ENCODE measurements around the gene PITHD1. TPM values are rescaled to one million over a fixed set of nuclear protein-coding genes. Genes with fewer than 3 reads are reported as not detected.
A peak's percentile ranks its signal among the peaks of the same experiment; 100 is the strongest.
"Not testable (repeated sequence)": the region's sequence is repeated elsewhere in the genome, so short reads cannot be mapped to it uniquely, and the experiment has no call there.

Gene PITHD1
- total RNA-seq, 1 donor from 2014 or later, result 72.5 TPM

GRCh38 chr1:23800400-23801337 lies 22.5 kb downstream of the PITHD1 start, which contains the start of gene GALE:
Gene GALE, minus strand, starts transcription at chr1:23800754. Its CDS starts 1,747 bp downstream, at chr1:23799007.
- Histone ChIP-seq H3K4me3 (peak within 1 kb of the TSS; percentile 83), H3F3A (ENCODE audit: low read depth) (peaks cover 29% of the 10 kb centered on the region), H3K4me1 (peaks cover 8% of the 10 kb centered on the region), H3K27me3 (peaks cover 16% of the 10 kb centered on the region), H2AFZ (replicated peaks) (peak within 1 kb of the TSS; percentile 54), H3K4me2 (peak within 1 kb of the TSS; percentile 79), H3K36me3 (no peaks in the 10 kb centered on the region), H3K9ac (peak within 1 kb of the TSS; percentile 58), H3K27ac (no peak within 1 kb of the TSS), H3K9me3 (ENCODE audit: low read depth) (no peaks in the 10 kb centered on the region), H3K79me2 (ENCODE audit: low read depth) (no peaks in the 10 kb centered on the region), H4K20me1 (ENCODE audit: low read depth) (peaks cover 17% of the 10 kb centered on the region)
- no peaks in the 10 kb centered on the region for H3K9me3 Mint-ChIP-seq
- peaks cover 9% of the 10 kb centered on the region for H3K4me1 Mint-ChIP-seq
- peak within 1 kb of the TSS; percentile 97 for H3K27ac Mint-ChIP-seq
- H3K4me3 Mint-ChIP-seq, result peak within 1 kb of the TSS; percentile 96
- peak; percentile 84 for DNase-seq (ENCODE audit: low spot score)
- TF ChIP-seq EZH2phosphoT487 (IDR thresholded peaks at IDR 0.05) (peak; percentile 53), EZH2 (IDR thresholded peaks at IDR 0.05) (peak; percentile 41)
- TF ChIP-seq, protein P1, sequence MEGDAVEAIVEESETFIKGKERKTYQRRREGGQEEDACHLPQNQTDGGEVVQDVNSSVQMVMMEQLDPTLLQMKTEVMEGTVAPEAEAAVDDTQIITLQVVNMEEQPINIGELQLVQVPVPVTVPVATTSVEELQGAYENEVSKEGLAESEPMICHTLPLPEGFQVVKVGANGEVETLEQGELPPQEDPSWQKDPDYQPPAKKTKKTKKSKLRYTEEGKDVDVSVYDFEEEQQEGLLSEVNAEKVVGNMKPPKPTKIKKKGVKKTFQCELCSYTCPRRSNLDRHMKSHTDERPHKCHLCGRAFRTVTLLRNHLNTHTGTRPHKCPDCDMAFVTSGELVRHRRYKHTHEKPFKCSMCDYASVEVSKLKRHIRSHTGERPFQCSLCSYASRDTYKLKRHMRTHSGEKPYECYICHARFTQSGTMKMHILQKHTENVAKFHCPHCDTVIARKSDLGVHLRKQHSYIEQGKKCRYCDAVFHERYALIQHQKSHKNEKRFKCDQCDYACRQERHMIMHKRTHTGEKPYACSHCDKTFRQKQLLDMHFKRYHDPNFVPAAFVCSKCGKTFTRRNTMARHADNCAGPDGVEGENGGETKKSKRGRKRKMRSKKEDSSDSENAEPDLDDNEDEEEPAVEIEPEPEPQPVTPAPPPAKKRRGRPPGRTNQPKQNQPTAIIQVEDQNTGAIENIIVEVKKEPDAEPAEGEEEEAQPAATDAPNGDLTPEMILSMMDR (IDR thresholded peaks at IDR 0.05), result no peak
- peaks cover 6% of the 10 kb centered on the region for H3K27me3 Mint-ChIP-seq (ENCODE audit: insufficient read depth, low read depth)
- H3K36me3 Mint-ChIP-seq, result no peaks in the 10 kb centered on the region

- TF ChIP-seq, protein P1 (IDR thresholded peaks at IDR 0.05), result no peak
- TF ChIP-seq EZH2 (IDR thresholded peaks at IDR 0.05), result peak; percentile 35
- TF ChIP-seq EZH2phosphoT487 (IDR thresholded peaks at IDR 0.05), result no peak
- Mint-ChIP-seq H3K27me3 (ENCODE audit: insufficient read depth, low read depth) (peaks cover 6% of the 10 kb centered on the region), H3K9me3 (no peaks in the 10 kb centered on the region), H3K4me3 (peak overlapping the region; percentile 96), H3K36me3 (no peaks in the 10 kb centered on the region), H3K4me1 (peaks cover 9% of the 10 kb centered on the region), H3K27ac (peak overlapping the region; percentile 11)
- Histone ChIP-seq H3K4me1 (peaks cover 8% of the 10 kb centered on the region), H4K20me1 (ENCODE audit: low read depth) (peaks cover 17% of the 10 kb centered on the region), H3K4me3 (peak overlapping the region; percentile 83), H2AFZ (replicated peaks) (no peak overlapping the region), H3K27ac (no peak overlapping the region), H3K9ac (no peak overlapping the region), H3K4me2 (peak overlapping the region; percentile 79), H3K9me3 (ENCODE audit: low read depth) (no peaks in the 10 kb centered on the region), H3K36me3 (no peaks in the 10 kb centered on the region), H3K27me3 (peaks cover 16% of the 10 kb centered on the region), H3F3A (ENCODE audit: low read depth) (peaks cover 29% of the 10 kb centered on the region), H3K79me2 (ENCODE audit: low read depth) (no peaks in the 10 kb centered on the region)
- no peak for DNase-seq (ENCODE audit: low spot score)
Measured at GRCh38 chr1:23801338-23801748, 23.1 kb downstream of the PITHD1 start.

- peak overlapping the region; percentile 96 for H3K4me3 Mint-ChIP-seq
Measured at GRCh38 chr1:23801876-23802275, 23.7 kb downstream of the PITHD1 start.

DNA sequence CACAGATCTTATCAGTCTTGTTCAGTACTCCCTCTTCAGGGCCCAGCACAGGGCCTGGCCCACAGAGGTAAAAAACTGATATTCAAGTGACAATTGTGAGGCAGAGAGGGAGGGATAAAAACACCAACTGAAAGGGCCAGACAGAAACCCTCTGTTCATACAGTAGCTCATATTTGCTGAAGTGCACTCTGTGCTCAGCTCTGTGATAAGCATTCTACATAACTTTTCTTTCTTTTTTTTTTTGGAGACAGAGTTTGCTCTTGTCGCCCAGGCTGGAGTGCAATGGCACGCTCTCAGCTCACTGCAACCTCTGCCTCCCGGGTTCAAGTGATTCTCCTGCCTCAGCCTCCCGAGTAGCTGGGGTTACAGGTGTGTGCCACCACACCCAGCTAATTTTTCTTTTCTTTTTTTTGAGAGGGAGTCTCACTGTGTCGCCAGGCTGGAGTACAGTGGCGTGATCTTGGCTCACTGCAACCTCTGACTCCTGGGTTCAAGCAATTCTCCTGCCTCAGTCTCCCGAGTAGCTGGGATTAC lies 24.7 kb downstream of the PITHD1 start:
- H3K27ac ChIP-seq; H3K9me3 ChIP-seq (ENCODE audit: low read depth); H3K36me3 ChIP-seq; DNase-seq (ENCODE audit: low spot score); H3K4me1 Mint-ChIP-seq; H3K4me1 ChIP-seq; H3K4me3 ChIP-seq; H2AFZ ChIP-seq (replicated peaks); H3K9ac ChIP-seq; H3K36me3 Mint-ChIP-seq; H3K4me2 ChIP-seq; H3K27ac Mint-ChIP-seq; H3K79me2 ChIP-seq (ENCODE audit: low read depth); H3K9me3 Mint-ChIP-seq; H3K4me3 Mint-ChIP-seq; H3K27me3 Mint-ChIP-seq (ENCODE audit: insufficient read depth, low read depth): not testable (repeated sequence)
- Histone ChIP-seq H4K20me1 (ENCODE audit: low read depth) (peaks cover 14% of the 10 kb centered on the region), H3F3A (ENCODE audit: low read depth) (peaks cover 29% of the 10 kb centered on the region), H3K27me3 (peaks cover 16% of the 10 kb centered on the region)

More at GRCh38 chr1:23801876-23802275, 23.7 kb downstream of the PITHD1 start:
- Histone ChIP-seq H3F3A (ENCODE audit: low read depth) (peaks cover 29% of the 10 kb centered on the region), H3K79me2 (ENCODE audit: low read depth) (no peaks in the 10 kb centered on the region), H3K9me3 (ENCODE audit: low read depth) (no peaks in the 10 kb centered on the region), H3K4me2 (no peak overlapping the region), H3K27ac (no peak overlapping the region), H4K20me1 (ENCODE audit: low read depth) (peaks cover 14% of the 10 kb centered on the region), H3K36me3 (no peaks in the 10 kb centered on the region), H3K27me3 (peaks cover 16% of the 10 kb centered on the region), H3K9ac (no peak overlapping the region), H2AFZ (replicated peaks) (no peak overlapping the region), H3K4me1 (peaks cover 8% of the 10 kb centered on the region), H3K4me3 (no peak overlapping the region)
- Mint-ChIP-seq H3K9me3 (no peaks in the 10 kb centered on the region), H3K27ac (no peak overlapping the region), H3K36me3 (no peaks in the 10 kb centered on the region), H3K4me1 (peaks cover 9% of the 10 kb centered on the region), H3K27me3 (ENCODE audit: insufficient read depth, low read depth) (peaks cover 6% of the 10 kb centered on the region)
- no peak for DNase-seq (ENCODE audit: low spot score)
- no peak for TF ChIP-seq EZH2 (IDR thresholded peaks at IDR 0.05)
- TF ChIP-seq, protein P1 (IDR thresholded peaks at IDR 0.05), result no peak
- TF ChIP-seq EZH2phosphoT487 (IDR thresholded peaks at IDR 0.05), result no peak

Data from neural progenitor cell (in vitro differentiated cells).